Stimulated activated CD4-positive, alpha-beta T cell treated with anti-CD3 and anti-CD28 coated beads, Interleukin-4, amount 100 ng/mL, for 1 hour (primary cell): Measurements from ENCODE around the gene PANK2.
A peak's percentile ranks its signal among the peaks of the same experiment; 100 is the strongest.

ENCODE experiments used
- DNase-seq: peaks from one replicate; pipeline ENCODE4 v3.0.0-alpha.2; 2020

The PANK2 gene

DNA sequence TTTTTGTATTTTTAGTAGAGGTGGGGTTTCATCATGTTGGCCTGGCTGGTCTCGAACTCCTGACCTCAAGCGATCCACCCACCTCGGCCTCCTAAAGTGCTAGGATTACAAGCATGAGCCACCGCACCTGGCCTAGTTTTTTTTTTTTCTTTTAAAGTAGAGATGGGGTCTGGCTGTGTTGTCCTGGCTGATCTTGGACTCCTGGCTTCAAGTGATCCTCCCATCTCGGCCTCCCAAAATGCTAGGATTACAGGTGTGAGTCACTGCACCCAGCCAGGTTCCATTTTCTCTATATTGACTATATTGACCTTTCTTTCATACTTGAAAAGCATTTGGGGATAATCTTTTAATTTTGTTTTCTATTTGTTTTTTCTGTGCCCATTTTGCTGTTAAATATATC is 13.3 kb downstream of the PANK2 start:
- no peak for DNase-seq

DNA sequence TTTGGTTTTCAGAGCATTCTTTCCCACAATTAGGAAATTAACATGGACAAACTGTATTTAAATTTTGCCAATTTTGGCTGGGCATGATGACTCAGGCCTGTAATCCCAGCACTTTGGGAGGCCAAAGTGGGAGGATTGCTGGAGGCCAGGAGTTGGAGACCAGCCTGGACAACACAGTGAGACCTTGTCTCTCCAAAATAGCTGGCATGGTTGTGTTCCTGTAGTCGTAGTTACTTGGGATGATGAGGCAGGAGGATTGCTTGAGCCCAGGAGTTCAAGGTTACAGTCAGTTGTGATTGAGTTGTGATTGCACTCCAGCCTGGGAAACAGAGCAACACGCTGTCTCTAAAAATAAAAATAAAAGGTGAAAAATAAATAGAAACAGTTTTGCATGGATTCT is 15.0 kb downstream of the PANK2 start:
- no peak for DNase-seq

DNA sequence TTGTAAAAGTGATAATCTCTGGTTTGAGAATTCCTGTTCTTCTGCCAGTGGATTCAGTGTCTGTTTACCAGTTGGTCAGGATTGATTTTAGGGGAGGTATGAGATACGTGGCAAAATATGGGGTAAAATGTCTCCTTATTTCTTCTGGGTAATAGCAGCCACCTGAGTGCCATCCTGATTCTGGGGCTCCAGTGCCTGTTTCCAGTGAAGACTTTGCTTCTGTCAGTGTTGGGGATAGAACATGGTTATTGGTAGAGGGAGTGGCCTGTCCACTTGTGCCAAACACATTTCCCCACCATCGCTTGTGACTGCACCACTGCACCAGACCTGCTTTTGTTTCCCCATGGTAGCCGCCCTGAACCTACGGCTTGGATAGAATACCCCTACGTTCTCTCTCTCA is 15.7 kb downstream of the PANK2 start:
- DNase-seq: no peak

DNA sequence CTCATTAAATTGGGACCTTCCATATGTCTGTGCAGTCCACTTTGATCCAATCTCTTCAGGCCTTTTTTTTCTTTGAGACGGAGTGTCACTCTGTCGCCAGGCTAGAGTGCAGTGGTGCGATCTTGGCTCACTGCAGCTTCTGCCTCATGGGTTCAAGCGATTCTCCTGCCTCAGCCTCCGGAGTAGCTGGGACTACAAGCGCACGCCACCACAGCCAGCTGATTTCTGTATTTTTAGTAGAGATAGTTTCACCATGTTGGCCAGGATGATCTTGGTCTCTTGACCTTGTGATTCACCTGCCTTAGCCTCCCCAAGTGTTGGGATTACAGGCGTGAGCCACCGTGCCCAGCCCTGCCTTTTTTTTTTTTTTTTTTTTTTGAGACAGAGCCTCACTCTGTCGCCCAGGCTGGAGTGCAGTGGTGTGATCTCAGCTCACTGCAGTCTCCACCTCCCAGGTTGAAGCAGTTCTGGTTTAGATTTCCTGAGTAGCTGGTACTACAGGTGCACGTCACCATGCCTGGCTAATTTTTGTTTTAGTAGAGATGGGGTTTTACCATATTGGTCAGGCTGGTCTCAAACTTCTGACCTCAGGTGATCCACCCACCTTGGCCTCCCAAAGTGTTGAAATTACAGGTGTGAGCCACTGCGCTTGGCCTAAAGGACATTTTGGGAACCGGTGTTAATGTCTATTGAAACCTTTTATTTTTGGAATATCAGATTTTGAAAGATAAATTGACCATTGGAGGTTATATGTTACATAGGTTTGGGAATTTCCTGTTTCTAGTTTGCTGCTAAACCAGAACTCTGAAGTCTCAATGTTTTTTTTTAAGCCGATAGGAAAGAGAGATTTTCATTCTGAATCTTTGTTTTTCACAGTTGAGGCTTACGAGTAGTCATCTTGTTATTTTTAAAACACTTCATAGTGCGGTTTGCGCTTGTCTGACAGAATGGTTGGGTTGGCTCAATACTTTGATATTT is 17.8 kb downstream of the PANK2 start:
- peak; percentile 25 for DNase-seq

DNA sequence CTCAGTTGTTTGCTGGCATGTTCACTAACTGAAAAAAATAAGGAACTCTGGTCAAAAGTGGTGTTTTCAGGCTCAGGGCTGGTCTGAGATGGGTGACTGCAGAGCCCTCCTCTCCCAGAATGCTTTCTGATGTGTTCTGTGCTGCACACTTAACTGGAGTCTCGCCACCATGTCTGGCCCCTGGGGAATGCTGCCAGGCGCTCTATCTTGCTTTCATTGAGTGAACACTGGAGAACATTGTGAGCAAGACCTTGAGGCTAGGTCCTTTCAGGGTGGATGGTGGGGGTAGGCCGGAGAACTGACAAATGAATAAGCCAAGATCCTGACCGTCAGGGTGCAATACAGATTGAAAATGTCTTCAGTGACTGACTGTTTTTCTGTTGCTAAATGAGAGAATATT is 19.5 kb downstream of the PANK2 start:
- DNase-seq: no peak

DNA sequence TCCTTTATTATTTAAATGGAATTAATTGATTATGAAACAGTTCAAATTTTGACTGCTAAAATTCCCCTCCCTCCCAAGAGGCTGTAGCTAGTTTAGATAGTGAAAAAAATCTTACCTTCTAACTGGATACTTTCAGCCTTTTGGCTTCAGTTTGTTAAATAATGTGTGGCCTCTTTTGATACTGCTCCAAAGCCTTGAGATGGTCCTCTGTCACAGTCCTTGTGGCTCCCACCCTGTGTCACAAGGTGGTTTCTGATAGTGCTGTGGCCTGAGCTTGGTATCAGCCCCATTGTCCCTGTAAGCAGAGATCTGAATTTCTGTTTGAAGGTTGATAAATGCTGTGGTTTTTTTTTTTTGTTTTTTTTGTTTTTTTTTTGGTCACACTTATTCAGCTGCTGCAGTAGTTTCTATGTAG is 20.8 kb downstream of the PANK2 start:
- DNase-seq: no peak

DNA sequence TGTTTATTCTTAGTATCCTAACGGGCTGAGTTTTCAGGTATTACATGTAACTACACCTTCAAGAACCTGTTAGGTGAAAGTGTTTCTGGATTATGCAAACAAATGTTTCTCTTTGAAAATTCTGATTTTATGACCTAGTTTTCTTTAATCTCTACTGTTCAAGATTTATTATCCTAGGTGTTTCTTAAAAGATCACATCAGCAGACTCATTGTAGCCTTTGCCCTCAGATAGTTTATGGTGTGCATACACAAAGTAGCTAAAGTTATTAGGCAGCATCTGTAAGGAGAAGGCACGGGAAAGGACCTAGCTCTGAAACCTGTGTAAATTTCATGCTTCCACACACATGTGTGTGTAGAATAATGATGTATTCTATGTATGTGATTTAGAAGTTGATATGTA is 21.7 kb downstream of the PANK2 start:
- no peak for DNase-seq

DNA sequence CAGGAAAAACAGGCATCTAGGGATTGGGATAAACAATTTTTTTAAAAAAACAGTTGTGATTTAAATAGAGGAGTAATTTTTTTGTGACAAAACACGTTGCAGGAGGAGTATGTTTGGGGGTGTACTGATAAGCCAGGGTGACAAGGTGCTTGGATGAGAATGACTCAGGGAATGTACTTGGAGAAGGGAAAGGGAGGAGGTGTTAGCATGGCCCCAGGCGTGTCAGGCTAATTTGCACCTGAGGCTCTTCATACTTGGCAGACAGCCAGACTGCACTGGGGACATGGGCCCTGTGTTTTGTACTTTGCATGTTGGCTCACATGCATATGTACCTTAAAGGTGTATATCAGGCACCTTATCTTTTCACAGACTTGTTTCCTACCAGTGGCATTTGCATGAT is 22.8 kb downstream of the PANK2 start:
- DNase-seq: no peak

DNA sequence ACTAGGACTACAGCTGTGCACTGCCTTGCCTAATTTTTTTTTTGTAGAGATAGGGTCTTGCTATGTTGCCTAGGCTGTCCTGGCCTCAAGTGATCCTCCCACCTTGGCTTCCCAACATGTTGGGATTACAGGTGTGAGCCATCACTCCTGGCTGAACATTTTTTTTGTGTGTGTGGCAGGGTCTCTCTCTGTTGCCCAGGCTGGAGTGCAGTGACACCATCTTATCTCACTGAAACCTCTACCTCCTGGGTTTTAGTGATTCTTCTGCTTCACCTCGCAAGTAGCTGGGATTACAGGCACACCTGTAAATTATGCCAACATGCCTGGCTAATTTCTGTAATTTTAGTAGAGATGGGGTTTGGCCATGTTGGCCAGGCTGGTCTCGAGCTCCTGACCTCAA is 25.3 kb downstream of the PANK2 start:
- DNase-seq: no peak

DNA sequence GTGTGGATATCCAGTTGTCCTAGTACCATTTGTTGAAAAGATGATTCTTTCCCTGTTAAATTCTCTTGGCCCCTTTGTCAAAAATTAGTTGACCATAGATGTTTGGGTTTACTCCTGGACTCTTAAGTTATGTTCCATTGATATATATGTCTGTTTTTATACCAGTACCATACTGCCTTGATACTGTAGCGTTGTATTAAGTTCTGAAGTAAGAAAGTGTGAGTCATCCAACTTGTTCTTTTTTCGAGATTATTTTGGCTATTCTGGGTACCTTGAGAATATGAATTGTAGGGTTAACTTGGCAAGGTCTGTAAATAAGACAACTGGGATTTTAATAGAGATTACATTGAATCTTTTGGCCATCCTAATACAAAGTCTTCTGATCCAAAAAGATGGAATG is 26.5 kb downstream of the PANK2 start:
- no peak for DNase-seq

DNA sequence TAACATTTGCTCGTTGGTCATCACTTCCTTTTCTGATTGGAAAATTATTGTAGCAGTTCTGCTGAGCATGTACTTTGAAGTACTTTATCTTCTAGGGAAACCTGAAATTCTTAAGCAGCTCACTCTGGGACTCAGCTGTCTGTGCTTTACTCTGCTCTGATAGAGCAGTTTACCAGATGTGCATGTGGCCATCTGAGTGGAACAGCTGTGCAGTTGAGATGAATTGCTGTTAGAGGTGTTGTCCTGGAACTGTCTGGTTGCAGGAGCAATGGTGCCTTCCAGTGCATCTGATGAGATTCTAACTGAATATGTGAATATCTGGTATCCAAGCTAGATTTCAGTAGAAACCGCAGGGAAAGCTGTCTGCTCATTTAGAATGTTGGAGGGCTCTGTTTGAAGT is 27.2 kb downstream of the PANK2 start:
- no peak for DNase-seq

DNA sequence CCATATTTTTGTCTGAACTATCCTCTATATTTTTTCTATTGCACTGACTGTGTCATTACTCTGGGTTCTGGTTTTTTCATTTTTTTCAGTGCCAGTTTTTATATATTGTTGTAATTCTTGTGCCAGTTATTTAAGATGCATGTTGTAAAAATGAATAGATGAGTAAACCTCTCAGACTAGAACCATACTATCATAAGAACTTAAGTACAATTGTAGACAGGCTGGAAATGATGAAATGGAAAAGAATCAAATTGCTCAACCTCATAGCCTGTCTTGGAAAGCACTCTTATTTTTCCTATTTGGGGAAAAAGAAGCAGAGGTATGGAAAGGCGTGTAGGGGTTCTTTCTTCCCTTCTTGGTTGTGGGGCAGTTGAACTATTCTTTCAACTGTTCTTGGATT is 30.2 kb downstream of the PANK2 start:
- no peak for DNase-seq

DNA sequence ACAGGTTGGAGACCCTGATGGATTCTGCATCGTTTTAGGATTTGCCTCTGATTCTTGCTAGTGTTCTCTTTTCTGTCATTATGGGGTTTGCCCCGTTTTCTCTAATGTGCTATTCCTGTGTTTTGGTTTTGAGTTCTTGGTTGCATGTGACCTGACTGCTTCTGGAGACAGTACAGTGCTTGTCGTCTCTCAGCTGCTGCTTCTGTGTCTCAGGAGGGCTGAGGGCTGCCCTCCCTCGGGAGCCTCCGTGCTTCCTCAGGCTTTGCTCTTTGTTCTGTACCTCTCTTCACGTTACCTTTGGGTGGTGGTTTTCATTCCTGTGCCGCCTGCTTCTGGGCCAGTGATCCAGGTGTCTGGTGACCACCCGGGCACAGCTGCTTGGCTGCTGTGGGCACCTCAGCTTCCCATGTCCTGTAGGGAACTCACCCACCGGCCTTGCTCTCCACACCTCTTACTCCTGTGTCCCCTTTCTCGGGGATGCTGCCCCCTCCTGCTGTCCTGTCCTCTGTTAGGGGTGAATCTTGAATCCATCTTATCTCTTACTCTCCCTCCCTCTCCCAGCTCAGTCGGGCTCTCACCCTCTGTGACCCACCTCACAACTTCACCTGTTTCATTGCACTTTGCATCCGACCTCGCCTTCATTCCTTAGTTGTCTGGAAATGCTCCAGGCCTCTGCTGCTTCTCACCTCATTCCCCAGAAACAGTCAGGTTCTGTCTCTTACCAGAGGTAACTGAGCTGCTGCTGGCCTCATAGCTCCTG is 33.2 kb downstream of the PANK2 start:
- DNase-seq: no peak

DNA sequence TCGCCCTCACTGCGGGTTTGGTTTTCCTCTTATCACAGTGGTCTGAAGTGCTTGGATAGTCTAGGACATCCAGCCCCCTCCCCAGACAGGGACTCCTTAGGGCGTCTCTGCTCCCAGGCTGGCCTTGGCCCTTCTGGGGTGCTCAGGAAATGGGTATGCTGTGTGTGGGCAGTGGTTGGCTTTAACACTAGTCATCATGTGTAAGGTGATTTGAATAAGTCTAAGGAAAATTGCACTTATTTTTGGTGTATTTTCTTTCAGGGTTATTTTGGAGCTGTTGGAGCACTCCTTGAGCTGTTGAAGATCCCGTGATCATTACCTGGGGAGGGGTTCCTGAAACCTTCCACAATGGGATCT is 33.8 kb downstream of the PANK2 start:
- DNase-seq: no peak

DNA sequence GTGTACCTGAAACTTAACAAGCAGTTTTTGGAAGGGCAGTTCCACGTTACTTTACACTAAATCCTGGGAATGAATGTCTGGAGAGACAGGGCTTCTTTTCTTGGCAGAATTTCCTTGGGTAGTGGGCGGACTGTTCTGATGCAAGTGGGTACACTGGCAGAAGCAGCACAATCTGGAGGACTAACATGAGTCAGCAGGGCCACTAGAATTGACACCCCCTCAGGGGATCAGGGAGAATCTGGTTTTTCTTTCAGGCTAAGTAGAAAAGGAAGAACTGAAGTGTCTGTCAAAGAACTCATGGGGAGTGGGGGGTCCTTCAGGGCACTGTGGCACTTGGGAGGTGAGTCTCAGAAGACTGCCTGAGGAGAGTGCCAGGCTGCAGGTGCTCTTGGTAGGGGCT is 34.6 kb downstream of the PANK2 start:
- no peak for DNase-seq

DNA sequence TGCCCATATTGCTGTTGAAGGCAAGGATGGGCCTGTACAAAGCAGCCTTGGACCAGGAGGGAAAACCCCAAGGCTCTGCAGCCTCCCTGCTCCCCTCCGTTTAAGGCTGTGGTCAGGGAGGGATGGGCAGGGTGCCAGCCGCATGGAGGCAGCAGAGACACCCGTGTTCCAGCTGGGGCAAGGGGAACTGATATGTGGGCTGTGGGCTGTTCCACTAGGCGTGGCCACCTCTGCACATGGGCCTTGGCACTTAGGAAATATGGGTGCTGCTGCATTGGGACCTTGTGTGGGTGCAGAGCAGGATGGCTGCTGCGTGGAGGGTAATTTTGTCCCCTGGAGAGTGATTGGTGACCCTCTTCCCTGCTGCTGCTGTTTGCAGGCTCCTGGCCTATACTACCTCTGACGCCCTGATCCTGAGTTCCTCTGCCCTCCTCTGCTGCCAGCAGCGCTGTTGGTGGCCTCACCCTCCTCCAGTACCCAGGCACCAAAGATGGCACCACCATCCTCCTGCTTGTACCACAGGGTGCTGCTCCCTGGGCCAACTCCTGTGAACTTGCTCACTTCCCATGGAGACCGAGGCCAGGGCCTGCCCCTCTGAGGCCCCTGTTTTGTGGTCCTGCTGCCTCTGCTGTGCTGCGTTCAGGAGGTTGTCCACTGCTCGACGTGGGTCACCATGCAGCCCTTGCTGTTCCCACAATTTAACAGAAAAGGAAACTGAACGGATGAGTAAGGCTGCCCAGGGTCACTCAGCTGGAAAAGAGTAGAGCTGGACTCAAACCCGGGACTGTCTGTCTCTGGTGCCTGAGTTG is 35.3 kb downstream of the PANK2 start:
- no peak for DNase-seq

DNA sequence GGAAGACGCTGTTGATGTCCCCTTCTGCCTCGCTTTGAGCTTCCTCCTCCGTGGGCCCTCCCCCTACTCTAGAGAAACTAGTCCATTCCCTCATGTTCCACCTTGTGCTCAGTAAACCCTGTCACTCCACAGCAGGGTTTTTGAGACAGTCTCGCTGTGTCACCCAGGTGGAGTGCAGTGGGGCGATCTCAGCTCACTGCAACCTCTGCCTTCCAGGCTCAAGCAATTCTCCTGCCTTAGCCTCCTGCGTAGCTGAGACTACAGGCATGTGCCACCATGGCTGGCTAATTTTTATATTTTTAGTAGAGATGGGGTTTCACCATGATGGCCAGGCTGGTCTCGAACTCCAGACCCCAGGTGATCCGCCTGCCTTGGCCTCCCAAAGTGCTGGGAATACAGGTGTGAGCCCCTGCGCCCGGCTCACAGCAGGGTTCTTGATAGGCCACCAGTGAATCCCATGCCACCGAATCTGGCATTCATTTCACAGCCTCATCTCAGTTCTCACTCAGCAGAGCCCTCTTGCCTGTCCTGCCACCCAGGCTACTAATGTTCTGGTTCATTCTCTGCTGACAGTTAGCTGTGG is 36.0 kb downstream of the PANK2 start:
- no peak for DNase-seq

DNA sequence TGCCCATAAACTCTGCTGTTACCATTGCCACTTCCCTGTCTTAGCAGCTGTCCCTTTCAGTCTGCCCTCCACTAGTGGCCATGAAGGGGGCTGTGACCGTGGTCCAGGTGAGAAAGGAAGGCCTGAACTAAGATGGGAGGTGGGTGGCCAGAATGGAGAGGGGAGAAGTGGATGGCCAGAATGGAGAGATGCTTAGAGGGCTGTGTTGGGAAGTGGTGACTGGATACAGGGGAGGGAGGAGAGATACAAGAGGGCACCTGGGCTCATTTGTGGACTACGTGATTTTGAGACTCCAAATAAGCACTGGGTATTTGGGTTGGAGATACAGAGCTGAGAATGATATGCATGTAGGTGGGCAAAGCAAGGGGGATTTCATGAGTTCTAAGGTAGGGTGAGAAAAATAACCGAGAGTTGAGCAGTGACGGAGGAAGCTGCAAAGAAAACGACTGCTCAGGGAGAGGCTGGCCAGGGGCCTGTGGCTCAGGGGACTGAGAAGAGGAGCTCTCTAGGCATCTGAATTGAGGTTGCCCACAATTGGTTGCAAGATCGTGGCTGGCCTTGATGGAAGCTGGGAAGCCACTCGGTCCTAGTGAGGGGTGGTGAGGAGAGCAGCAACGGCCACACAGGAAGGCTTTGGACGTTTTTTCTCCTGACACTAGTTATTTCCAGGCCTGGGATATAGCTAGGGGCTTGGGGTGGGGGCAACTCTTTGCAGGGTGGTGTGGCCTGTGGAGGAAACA is 36.9 kb downstream of the PANK2 start:
- DNase-seq: no peak

DNA sequence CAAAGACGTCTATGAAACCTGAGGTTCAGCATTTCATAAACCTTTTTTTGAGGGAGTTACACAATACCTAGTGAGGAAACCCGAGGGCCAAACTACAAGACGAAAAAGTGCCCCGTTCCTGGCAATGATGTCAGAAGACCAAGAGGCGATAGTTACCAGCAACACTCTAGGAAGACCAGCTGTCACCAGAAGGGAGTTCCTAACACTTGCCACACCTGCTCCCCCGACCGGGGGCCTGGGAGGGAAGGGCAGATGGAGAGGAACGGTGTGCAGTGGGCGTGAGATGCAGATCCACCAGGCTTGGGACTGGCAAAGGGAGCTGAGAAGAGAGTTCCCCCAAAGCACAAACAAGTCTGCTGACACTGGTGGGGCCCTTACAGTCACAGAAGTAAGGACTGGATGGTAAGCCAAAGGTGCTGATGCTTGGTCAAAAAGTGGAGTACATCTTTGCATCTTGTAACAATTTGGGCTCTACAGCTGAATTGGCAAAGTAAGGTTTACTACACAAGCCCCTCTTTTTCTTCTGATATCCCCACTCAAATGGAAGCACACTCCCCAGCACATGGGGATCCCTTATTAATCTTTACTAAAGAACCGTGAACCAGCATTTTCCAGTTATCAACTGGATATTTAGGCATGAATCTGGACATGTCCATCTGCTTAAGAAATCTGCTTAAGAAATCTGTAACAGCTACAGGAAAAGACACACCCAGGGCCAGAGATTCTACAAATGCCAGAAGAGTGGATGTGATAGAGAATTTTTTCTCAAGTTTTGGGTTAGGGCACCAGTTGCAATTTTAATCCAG is 38.5 kb downstream of the PANK2 start:
- no peak for DNase-seq

DNA sequence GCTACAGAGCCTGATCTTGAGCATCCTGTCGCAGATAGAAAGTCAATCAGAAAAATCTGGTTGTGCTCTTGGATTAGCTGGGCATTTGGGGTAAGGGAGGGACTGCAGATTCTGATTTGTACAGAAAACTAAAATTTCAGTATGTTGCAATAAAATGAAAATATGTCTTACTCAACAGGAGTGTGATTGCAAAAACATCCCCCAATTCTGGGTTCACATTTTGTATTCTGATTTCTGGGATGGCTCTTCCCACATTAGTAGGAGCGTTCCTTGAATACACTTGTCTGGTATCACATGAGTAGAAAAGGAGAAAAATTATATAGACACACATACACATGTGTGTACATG is 40.5 kb downstream of the PANK2 start:
- no peak for DNase-seq
